GM23248 (cell line): Measurements from ENCODE around the gene IL36B.

ENCODE experiments used
- EZH2 ChIP-seq: fragments of 200-600 bp; sonication (generic); IDR thresholded peaks from 2 replicates; pipeline ENCODE4 v1.6.1; 2018; ENCODE audit warnings: antibody characterized with exemption, mild to moderate bottlenecking; ENCODE audit not compliant: insufficient read depth, poor library complexity, severe bottlenecking
- EZH2phosphoT487 ChIP-seq: fragments of 200-600 bp; sonication (generic); IDR thresholded peaks from 2 replicates; pipeline ENCODE4 v1.6.1; 2018; ENCODE audit warnings: antibody characterized with exemption, moderate library complexity, mild to moderate bottlenecking, low read depth; ENCODE audit not compliant: insufficient read depth

DNA sequence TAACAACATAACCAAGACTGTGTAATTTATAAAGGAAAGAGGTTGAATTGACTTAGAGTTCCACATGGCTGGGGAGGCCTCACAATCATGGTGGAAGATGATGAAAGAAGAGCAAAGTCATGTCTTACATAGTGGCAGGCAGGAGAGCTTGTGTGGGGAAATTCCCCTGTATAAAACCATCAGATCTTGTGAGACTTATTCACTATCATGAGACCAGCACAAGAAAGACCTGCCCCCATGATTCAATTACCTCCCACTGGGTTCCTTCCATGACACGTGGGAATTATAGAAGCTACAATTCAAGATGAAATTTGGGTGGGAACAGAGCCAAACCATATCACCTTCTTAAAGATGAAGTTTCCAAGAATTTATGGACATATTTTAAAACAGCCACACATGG lies 3.9 kb upstream of the IL36B start:
- TF ChIP-seq EZH2phosphoT487 (no peak), EZH2 (no peak)
